ENCODE data around the gene ZNF280A.

- TF ChIP-seq ZNF644 (tag; IDR thresholded peaks at IDR 0.05; ENCODE audit: low read depth): no peak
- TF ChIP-seq CTCF (IDR thresholded peaks at IDR 0.05 in 2 of 3, conservative IDR thresholded peaks at IDR 0.05 in 1 of 3; ENCODE audit: insufficient read depth in 2 of 3, low read depth in 1 of 3, low read length in 3 of 3): no peak
- no peak for TF ChIP-seq C11orf30 (IDR thresholded peaks at IDR 0.05; ENCODE audit: low read depth)
- TF ChIP-seq NFRKB (IDR thresholded peaks at IDR 0.05; ENCODE audit: low read depth): no peak
- no peak for TF ChIP-seq TBL1XR1 (IDR thresholded peaks at IDR 0.05; ENCODE audit: low read length in 2 of 2)
- TF ChIP-seq, protein P1, sequence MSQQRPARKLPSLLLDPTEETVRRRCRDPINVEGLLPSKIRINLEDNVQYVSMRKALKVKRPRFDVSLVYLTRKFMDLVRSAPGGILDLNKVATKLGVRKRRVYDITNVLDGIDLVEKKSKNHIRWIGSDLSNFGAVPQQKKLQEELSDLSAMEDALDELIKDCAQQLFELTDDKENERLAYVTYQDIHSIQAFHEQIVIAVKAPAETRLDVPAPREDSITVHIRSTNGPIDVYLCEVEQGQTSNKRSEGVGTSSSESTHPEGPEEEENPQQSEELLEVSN (IDR thresholded peaks at IDR 0.05; ENCODE audit: borderline replicate concordance in 1 of 2, extremely low read depth in 1 of 2, insufficient read depth in 1 of 2, insufficient read length in 1 of 2, low read depth in 1 of 2, low read length in 1 of 2, poor library complexity in 1 of 2, severe bottlenecking in 1 of 2): no peak
- no peak for TF ChIP-seq CREB1 (IDR thresholded peaks at IDR 0.05)
- no peak for TF ChIP-seq CREB1 (CRISPR knock-in tag; IDR thresholded peaks at IDR 0.05)
- no peak for TF ChIP-seq RAD21 (CRISPR knock-in tag; conservative IDR thresholded peaks at IDR 0.05 in 1 of 2, IDR thresholded peaks at IDR 0.05 in 1 of 2)
- TF ChIP-seq ZBTB1 (CRISPR knock-in tag; IDR thresholded peaks at IDR 0.05; ENCODE audit: borderline replicate concordance, low read depth): no peak
- no peak for TF ChIP-seq ESRRA (IDR thresholded peaks at IDR 0.05; ENCODE audit: borderline replicate concordance, low read depth)
- no peak for TF ChIP-seq SIRT6 (IDR thresholded peaks at IDR 0.05; ENCODE audit: low read depth, low read length)
- no peak for TF ChIP-seq ZNF12 (CRISPR knock-in tag; IDR thresholded peaks at IDR 0.05)
- TF ChIP-seq CTBP1 (IDR thresholded peaks at IDR 0.05; ENCODE audit: borderline replicate concordance): no peak
- TF ChIP-seq POLR2A (conservative IDR thresholded peaks at IDR 0.05): no peak
Observed at GRCh38 chr22:22536916-22537315, 16.8 kb upstream of the ZNF280A start.

Data from K562 (cell line).